WI38 (cell line): Measurements from ENCODE around the gene PLEKHG3.

Experiments used
- H3K4me3 ChIP-seq: 2 replicates; pipeline ENCODE4 v1.5.1; 2011; ENCODE audit warnings: low read depth, mild to moderate bottlenecking, control low read depth, low read length
- CTCF ChIP-seq: IDR thresholded peaks from 2 replicates; pipeline ENCODE4 v1.5.1; 2012; ENCODE audit warnings: low read depth, mild to moderate bottlenecking, control low read depth, low read length

The PLEKHG3 gene

GRCh38 chr14:64796369-64796768 is 92.1 kb downstream of the PLEKHG3 start:
- TF ChIP-seq CTCF, result no peak
- H3K4me3 ChIP-seq, result no peak overlapping the region

GRCh38 chr14:64799555-64799954 is 95.3 kb downstream of the PLEKHG3 start:
- no peak overlapping the region for H3K4me3 ChIP-seq
- TF ChIP-seq CTCF, result no peak
